Astrocyte of the spinal cord (primary cell): ENCODE measurements around the gene RGS6.

Source experiments
- DNase-seq: peaks from one replicate; pipeline ENCODE4 v3.0.0; 2011; ENCODE audit warnings: low read depth, low spot score
- H3K4me3 ChIP-seq: 2 replicates; pipeline ENCODE4 v1.5.1; 2011; ENCODE audit warnings: low read depth, mild to moderate bottlenecking, low read length, moderate library complexity
- CTCF ChIP-seq: IDR thresholded peaks from 2 replicates; pipeline ENCODE4 v1.5.1; 2012; ENCODE audit warnings: low read depth, mild to moderate bottlenecking, low read length, inconsistent platforms
- in situ Hi-C: cut with HindIII; loops from 2 replicates; pipeline ENCODE4 v1.10.0; 2017; ENCODE audit warnings: low sequenced_read_pairs

RGS6 gene

GRCh38 chr14:72084935-72085334 is 152.7 kb downstream of the RGS6 start:
- in situ Hi-C loops, result no loop called here
- no peak for TF ChIP-seq CTCF
- H3K4me3 ChIP-seq, result no peak overlapping the region
- DNase-seq, result no peak

GRCh38 chr14:72089625-72090024 is 157.4 kb downstream of the RGS6 start:
- H3K4me3 ChIP-seq, result no peak overlapping the region
- no peak for TF ChIP-seq CTCF
- in situ Hi-C loops, result no loop called here
- DNase-seq, result no peak

GRCh38 chr14:72094844-72095582 is 162.8 kb downstream of the RGS6 start:
- no peak overlapping the region for H3K4me3 ChIP-seq
- no peak for DNase-seq
- no peak for TF ChIP-seq CTCF
- in situ Hi-C loops, result no loop called here

GRCh38 chr14:72097173-72097783 is 165.0 kb downstream of the RGS6 start:
- no peak for TF ChIP-seq CTCF
- DNase-seq, result no peak
- in situ Hi-C loops, result no loop called here
- no peak overlapping the region for H3K4me3 ChIP-seq

GRCh38 chr14:72098210-72098609 is 166.0 kb downstream of the RGS6 start:
- no peak for DNase-seq
- no peak for TF ChIP-seq CTCF
- in situ Hi-C loops, result no loop called here

GRCh38 chr14:72099566-72099965 is 167.3 kb downstream of the RGS6 start:
- no peak overlapping the region for H3K4me3 ChIP-seq
- no peak for DNase-seq
- TF ChIP-seq CTCF, result no peak
- in situ Hi-C loops, result no loop called here

More at GRCh38 chr14:72098210-72098609, 166.0 kb downstream of the RGS6 start:
- no peak overlapping the region for H3K4me3 ChIP-seq
